ENCODE measurements around the gene KCNJ14. TPM values are rescaled to one million over a fixed set of nuclear protein-coding genes. Genes with fewer than 3 reads are reported as not detected.

The KCNJ14 gene
- total RNA-seq, 1 donor from 2014 or later = 0.27 TPM

DNA sequence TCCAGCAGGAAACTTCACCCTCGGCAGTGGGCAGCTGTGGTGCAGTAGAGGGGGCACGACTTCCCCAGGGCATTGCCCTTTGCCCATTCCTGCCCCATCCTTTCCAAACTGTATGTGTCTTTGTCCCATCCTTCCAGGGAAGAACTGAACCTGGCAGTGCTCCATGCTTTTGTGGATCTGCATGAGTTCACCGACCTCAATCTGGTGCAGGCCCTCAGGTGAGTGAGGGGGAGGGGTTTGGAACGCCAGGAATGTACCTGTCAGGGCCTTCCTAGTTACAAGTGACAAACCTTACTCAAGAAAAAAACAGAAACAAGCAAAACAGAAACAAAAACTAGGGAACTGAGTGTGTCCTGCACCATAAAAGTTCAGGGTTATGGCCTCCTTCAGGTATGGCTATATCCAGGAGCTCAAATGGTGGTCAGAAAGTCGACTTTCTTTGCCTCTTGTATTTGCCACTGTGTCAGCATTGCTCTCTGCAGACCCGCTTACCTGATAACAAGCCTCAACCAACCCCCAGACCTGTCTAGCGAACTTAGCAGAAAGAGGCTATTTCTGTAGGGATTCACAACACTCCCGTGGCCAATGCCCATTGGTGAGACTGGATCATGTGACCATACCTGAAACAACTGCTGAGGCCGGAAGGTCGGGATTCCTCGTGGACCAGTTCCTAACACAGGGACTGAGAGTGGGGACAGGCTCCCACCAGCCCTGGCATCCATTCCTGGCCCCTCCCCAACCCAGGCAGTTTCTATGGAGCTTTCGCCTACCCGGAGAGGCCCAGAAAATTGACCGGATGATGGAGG is 18.0 kb downstream of the KCNJ14 start:
- Histone ChIP-seq H3K36me3 (peaks cover 82% of the 10 kb centered on the region), H3K4me1 (peaks cover 28% of the 10 kb centered on the region), H3K27me3 (ENCODE audit: low read depth) (no peaks in the 10 kb centered on the region), H3K4me3 (no peak overlapping the region), H3K9me3 (replicated peaks) (no peaks in the 10 kb centered on the region), H3K27ac (replicated peaks) (no peak overlapping the region)
- TF ChIP-seq, protein P1, sequence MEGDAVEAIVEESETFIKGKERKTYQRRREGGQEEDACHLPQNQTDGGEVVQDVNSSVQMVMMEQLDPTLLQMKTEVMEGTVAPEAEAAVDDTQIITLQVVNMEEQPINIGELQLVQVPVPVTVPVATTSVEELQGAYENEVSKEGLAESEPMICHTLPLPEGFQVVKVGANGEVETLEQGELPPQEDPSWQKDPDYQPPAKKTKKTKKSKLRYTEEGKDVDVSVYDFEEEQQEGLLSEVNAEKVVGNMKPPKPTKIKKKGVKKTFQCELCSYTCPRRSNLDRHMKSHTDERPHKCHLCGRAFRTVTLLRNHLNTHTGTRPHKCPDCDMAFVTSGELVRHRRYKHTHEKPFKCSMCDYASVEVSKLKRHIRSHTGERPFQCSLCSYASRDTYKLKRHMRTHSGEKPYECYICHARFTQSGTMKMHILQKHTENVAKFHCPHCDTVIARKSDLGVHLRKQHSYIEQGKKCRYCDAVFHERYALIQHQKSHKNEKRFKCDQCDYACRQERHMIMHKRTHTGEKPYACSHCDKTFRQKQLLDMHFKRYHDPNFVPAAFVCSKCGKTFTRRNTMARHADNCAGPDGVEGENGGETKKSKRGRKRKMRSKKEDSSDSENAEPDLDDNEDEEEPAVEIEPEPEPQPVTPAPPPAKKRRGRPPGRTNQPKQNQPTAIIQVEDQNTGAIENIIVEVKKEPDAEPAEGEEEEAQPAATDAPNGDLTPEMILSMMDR (IDR thresholded peaks at IDR 0.05; ENCODE audit: borderline replicate concordance) = no peak
- no peak for DNase-seq
- intact Hi-C loops (cut with micrococcal nuclease) = no loop called here

DNA sequence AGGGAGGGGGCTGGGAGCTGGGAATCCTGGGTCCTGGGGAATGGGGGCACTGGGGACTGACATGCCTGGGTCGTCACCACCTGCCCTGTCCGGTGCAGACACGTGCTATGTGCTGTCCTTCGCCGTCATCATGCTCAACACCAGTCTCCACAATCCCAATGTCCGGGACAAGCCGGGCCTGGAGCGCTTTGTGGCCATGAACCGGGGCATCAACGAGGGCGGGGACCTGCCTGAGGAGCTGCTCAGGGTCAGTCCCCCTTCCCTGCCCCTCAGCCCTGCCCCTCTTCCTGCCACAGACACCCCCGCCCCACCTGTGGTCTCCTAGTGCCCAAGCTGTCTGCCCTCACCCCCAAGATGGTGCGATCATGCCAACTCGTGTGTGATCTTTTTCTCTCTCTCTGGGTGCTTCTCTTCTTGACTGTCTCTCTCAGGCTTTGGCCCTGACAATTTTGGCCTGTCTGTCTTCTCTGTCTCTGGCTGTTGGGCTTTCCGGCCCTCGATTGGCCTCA is 18.8 kb downstream of the KCNJ14 start:
- Histone ChIP-seq H3K27me3 (ENCODE audit: low read depth) (no peaks in the 10 kb centered on the region), H3K27ac (replicated peaks) (no peak overlapping the region), H3K36me3 (peaks cover 87% of the 10 kb centered on the region), H3K4me1 (peaks cover 26% of the 10 kb centered on the region), H3K9me3 (replicated peaks) (no peaks in the 10 kb centered on the region), H3K4me3 (no peak overlapping the region)
- TF ChIP-seq, protein P1 (IDR thresholded peaks at IDR 0.05; ENCODE audit: borderline replicate concordance) = no peak
- DNase-seq = no peak
- intact Hi-C loops (cut with micrococcal nuclease) = no loop called here

DNA sequence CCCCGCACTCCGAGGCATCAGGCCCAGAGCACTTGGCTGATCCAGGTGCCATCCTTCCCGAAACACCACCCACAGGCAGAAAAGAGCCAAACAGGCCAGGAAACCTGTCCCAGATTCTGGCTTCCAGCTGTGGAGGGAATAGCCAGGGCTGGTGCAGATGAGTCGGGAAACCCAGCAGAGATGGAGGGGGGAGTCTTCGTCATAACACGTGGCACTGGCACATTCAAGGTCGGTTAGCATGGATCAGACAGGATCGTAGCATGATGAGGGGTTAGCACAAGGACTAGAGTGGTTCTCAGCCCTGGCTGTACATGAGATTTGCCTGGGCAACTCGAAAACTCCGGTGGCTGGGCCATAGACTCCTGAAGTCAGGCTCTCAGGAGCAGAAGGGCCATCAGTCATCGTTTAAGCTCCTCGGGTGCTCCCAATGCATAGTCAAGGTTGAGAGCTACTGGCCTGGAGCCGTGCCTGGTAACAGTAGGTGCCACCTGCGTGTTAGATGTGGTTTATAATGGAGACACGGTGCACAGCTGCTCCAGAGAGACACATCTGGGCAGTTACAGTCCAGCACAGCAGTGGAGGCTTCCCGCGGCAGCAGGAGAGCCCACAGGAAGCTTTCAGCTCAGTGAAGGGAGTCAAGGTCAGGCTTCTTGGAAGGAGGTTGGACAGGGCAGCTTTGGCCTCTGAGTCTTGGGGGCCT is 20.1 kb downstream of the KCNJ14 start:
- Histone ChIP-seq H3K4me3 (no peak overlapping the region), H3K9me3 (replicated peaks) (no peaks in the 10 kb centered on the region), H3K4me1 (peaks cover 21% of the 10 kb centered on the region), H3K27ac (replicated peaks) (no peak overlapping the region), H3K36me3 (peaks cover 86% of the 10 kb centered on the region), H3K27me3 (ENCODE audit: low read depth) (no peaks in the 10 kb centered on the region)
- DNase-seq = no peak
- intact Hi-C loops (cut with micrococcal nuclease) = no loop called here
- TF ChIP-seq, protein P1 (IDR thresholded peaks at IDR 0.05; ENCODE audit: borderline replicate concordance) = no peak

DNA sequence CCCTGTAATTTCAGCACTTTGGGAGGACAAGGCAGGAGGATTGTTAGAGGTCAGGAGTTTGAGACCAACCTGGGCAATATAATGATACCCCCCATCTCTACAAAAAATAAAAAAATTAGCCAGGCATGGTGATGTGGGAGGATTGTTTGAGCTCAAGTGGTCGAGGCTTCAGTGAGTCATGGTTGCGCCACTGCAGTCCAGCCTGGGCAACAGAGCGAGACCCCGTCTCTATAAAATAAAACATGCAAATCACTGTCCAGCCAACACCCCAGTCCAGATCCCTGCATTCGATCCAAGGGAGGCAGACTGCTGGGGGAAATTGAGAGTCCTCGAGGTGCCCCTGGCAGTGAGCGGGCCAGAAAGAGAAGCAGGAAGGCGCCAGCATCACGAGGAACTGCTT is 20.8 kb downstream of the KCNJ14 start:
- H3K9me3 ChIP-seq (replicated peaks) = no peaks in the 10 kb centered on the region
- peaks cover 21% of the 10 kb centered on the region for H3K4me1 ChIP-seq
- peaks cover 80% of the 10 kb centered on the region for H3K36me3 ChIP-seq
- H3K27me3 ChIP-seq (ENCODE audit: low read depth) = no peaks in the 10 kb centered on the region
- DNase-seq = no peak
- TF ChIP-seq, protein P1 (IDR thresholded peaks at IDR 0.05; ENCODE audit: borderline replicate concordance) = no peak
- H3K27ac ChIP-seq (replicated peaks) = no peak overlapping the region
- H3K4me3 ChIP-seq = no peak overlapping the region
- intact Hi-C loops (cut with micrococcal nuclease) = no loop called here

DNA sequence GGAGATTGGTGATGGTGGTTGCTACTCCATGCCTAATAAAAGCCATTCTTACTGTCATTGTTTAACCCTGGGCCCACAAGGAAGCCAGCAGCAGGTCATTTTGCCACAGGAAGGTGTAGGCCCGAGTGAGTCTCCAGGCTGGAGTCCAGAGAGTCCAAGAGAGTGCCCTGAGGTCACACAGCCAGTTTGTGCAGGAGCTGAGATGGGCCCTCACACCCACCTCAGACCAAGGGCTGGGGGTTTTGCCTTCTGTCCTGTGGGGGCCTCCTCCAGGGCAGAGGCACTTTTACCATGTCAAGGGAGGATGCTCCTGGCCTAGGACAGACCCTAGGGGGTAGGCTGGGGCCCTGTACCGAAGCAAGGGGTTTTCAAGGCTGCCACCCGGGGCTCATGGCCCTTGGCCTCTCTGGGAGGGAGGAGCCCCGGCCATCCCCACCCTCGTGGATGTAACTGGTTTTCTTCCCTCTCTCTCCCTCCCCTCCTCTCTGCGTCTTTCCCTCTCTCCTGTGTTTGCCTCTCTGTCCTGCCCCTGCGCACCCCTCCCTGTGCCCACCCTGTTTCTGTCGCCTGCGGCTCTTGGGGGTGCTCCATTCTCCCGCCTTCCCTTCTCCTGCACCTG is 21.8 kb downstream of the KCNJ14 start:
- intact Hi-C loops (cut with micrococcal nuclease) = no loop called here
- H3K27me3 ChIP-seq (ENCODE audit: low read depth) = no peaks in the 10 kb centered on the region
- H3K36me3 ChIP-seq = peaks cover 70% of the 10 kb centered on the region
- H3K4me1 ChIP-seq = peaks cover 24% of the 10 kb centered on the region
- no peak for DNase-seq
- no peak overlapping the region for H3K27ac ChIP-seq (replicated peaks)
- H3K4me3 ChIP-seq = no peak overlapping the region
- TF ChIP-seq, protein P1 (IDR thresholded peaks at IDR 0.05; ENCODE audit: borderline replicate concordance) = no peak
- no peaks in the 10 kb centered on the region for H3K9me3 ChIP-seq (replicated peaks)
